Hematopoietic multipotent progenitor cell treated with erythropoietin and hydrocortisone succinate and interleukin-3 and kit ligand, for 15 days (in vitro differentiated cells): Measurements from ENCODE around the gene LYL1.

ENCODE experiments used
- DNase-seq: peaks from one replicate; pipeline ENCODE4 v3.0.0-alpha.2; 2015; ENCODE audit warnings: low spot score

Gene LYL1

GRCh38 chr19:13056052-13056660 lies 46.5 kb downstream of the LYL1 start:
- no peak for DNase-seq

- no peak for DNase-seq
Measured at GRCh38 chr19:13055213-13056051, 47.2 kb downstream of the LYL1 start.

DNA sequence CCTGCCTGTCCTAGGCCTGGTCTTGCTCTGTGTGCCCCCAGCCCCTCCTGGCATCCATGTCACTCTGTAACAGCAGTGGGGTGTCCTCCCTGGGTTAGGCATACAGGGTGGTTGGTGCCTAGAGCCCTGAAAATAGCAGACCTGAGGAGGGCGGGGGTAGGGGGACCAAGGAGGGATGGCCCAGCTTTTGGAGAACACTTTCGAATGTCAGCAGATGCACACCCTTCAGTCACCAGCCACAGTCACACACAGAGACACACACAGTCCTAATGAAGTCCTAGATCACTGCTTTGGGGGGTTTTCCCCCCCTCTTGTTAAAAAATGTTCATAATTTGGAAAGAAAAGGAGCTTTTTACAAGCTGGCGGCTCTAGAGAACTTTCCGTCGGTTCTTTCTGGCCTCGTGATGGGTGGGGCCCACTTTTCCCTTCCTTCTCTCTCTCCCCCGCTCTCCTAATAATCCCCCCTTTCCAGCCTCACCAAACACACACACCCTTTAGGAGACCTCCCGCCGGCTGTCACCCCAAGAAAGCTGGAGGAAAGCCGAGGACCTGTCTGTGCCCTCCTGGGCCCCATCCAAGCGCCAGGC lies 47.9 kb downstream of the LYL1 start:
- no peak for DNase-seq

GRCh38 chr19:13053761-13054625 lies 48.7 kb downstream of the LYL1 start:
- no peak for DNase-seq

- DNase-seq, result no peak
Measured at GRCh38 chr19:13053238-13053637, 49.4 kb downstream of the LYL1 start.

DNA sequence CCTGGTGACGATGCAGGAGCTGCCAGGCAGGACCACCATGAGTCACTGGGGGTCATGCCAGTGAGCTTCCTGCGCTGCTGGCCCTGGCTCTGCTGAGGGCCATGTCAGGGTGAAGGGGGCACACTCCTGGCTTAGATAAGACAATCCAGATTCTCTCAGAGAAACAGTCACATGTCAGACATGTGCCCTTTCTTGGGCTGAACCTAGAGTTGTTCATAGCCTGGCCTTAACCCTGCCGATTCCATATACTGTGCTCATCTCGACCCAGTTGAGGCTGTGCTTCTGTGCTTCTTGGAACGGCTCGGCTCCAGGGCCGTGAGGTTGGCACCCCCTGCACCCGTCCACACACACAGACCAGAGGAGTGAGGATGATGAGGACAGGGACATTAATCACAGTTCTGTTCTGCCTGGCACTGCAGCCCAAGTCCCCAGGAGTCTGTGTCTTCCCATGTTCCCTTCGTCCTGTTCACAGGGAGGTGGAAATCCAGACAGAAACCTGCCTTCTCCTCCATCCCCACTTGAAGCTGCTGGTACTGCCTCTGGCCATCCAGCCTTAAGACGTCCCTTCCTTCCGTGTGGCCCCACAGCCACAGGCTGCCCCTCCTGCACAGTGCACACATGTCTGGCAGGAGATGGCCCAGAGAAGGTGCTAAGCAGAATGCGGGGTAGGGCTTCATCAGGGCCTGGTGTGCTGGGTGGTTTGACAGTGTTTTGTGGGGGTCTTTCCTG lies 50.0 kb downstream of the LYL1 start:
- DNase-seq, result no peak

GRCh38 chr19:13051557-13052165 lies 51.0 kb downstream of the LYL1 start:
- peak; percentile 56 for DNase-seq

GRCh38 chr19:13050274-13050673 lies 52.4 kb downstream of the LYL1 start:
- DNase-seq, result no peak
